GM12892 (cell line): ENCODE measurements around the gene AGRN.

ENCODE experiments used
- POLR2A ChIP-seq: IDR thresholded peaks from 2 replicates; pipeline ENCODE4 v1.6.1; 2011; ENCODE audit warnings: low read depth, low read length, control low read depth
- POLR2AphosphoS5 ChIP-seq: IDR thresholded peaks from 2 replicates; pipeline ENCODE4 v1.6.1; 2011; ENCODE audit warnings: low read depth, low read length, control low read depth

- TF ChIP-seq POLR2AphosphoS5, result no peak
- no peak for TF ChIP-seq POLR2A
Measured at GRCh38 chr1:1073743-1074587, 54.0 kb downstream of the AGRN start, which contains the start of gene RNF223.
